IMR-90 (cell line): ENCODE measurements around the gene CDRT4. TPM values are rescaled to one million over a fixed set of nuclear protein-coding genes. Genes with fewer than 3 reads are reported as not detected.

Experiments
- ATAC-seq: fragments of 200-7000 bp; cut with Tn5 transposase; 2 replicates; pipeline ENCODE4 v1.9.1; 2020; ENCODE audit warnings: low read depth, mild to moderate bottlenecking, moderate library complexity
- BruUV-seq: library from RNA; stranded (reverse); fragments of 400-500 nt; replicated peaks from 2 replicates; lab custom pipeline; 2021; lab: Mats Ljungman, UMichigan
- CTCF ChIA-PET: fragments of 300-600 bp; formaldehyde crosslinking; extraction: SDS; loops from one replicate; lab custom pipeline; 2021; ENCODE audit warnings: antibody characterized with exemption; lab: Yijun Ruan, JAX
- POLR2A ChIA-PET: fragments of 300-600 bp; sonication (Branson Sonifier 250); formaldehyde crosslinking; loops from one replicate; lab custom pipeline; 2022; ENCODE audit warnings: antibody characterized with exemption; ENCODE audit not compliant: unreplicated experiment; lab: Charles Lee
- DNase-seq: peaks from one replicate; pipeline ENCODE4 v3.0.0; 2013
- H2AFZ ChIP-seq: replicated peaks from 2 replicates; pipeline ENCODE3; 2013; ENCODE audit warnings: low read length, mild to moderate bottlenecking; ENCODE audit not compliant: poor library complexity
- H2AK5ac ChIP-seq: 2 replicates; pipeline ENCODE4 v1.6.1; 2013; ENCODE audit warnings: low read depth, low read length, inconsistent platforms
- H2AK9ac ChIP-seq: replicated peaks from 2 replicates; pipeline ENCODE3; 2013; ENCODE audit warnings: mild to moderate bottlenecking, low read depth, low read length, moderate library complexity; ENCODE audit not compliant: poor library complexity
- H2BK120ac ChIP-seq: 2 replicates; pipeline ENCODE4 v1.6.1; 2013; ENCODE audit warnings: low read depth, low read length, inconsistent platforms
- H2BK15ac ChIP-seq: 3 replicates; pipeline ENCODE4 v1.6.1; 2013; ENCODE audit warnings: low read depth, low read length, inconsistent platforms
- H2BK20ac ChIP-seq: 2 replicates; pipeline ENCODE4 v1.6.1; 2013; ENCODE audit warnings: low read depth, mild to moderate bottlenecking, inconsistent platforms, low read length, moderate library complexity
- H2BK5ac ChIP-seq: 2 replicates; pipeline ENCODE4 v1.6.1; 2013; ENCODE audit warnings: mild to moderate bottlenecking, low read depth, low read length, inconsistent platforms; ENCODE audit not compliant: poor library complexity, severe bottlenecking
- H3K14ac ChIP-seq: replicated peaks from 2 replicates; pipeline ENCODE4 v1.6.1; 2013; ENCODE audit warnings: low read depth, low read length, inconsistent platforms
- H3K18ac ChIP-seq: 2 replicates; pipeline ENCODE4 v1.6.1; 2013; ENCODE audit warnings: low read depth, low read length, control low read depth
- H3K23ac ChIP-seq: 2 replicates; pipeline ENCODE4 v1.6.1; 2013; ENCODE audit warnings: low read depth, low read length, inconsistent platforms
- H3K27ac ChIP-seq: 2 replicates; pipeline ENCODE4 v1.5.1; 2013; ENCODE audit warnings: mild to moderate bottlenecking, control low read depth, low read length; ENCODE audit not compliant: insufficient read depth
- H3K27me3 ChIP-seq: 2 replicates; pipeline ENCODE4 v1.6.1; 2013; ENCODE audit warnings: low read length; ENCODE audit not compliant: control insufficient read depth, insufficient read depth
- H3K36me3 ChIP-seq: 2 replicates; pipeline ENCODE4 v1.6.1; 2013; ENCODE audit warnings: low read length, mixed read lengths; ENCODE audit not compliant: control insufficient read depth, insufficient read depth
- H3K4ac ChIP-seq: 2 replicates; pipeline ENCODE4 v1.6.1; 2013; ENCODE audit warnings: low read depth, low read length, inconsistent platforms
- H3K4me1 ChIP-seq: 2 replicates; pipeline ENCODE4 v1.6.1; 2013; ENCODE audit warnings: low read length, mixed read lengths; ENCODE audit not compliant: control insufficient read depth, insufficient read depth
- H3K4me2 ChIP-seq: 2 replicates; pipeline ENCODE4 v1.6.1; 2013; ENCODE audit warnings: low read depth, mild to moderate bottlenecking, control low read depth, low read length, moderate library complexity
- H3K4me3 ChIP-seq: 2 replicates; pipeline ENCODE4 v1.5.1; 2013; ENCODE audit warnings: low read depth, mild to moderate bottlenecking, control low read depth, low read length, moderate library complexity; ENCODE audit not compliant: insufficient read depth
- H3K56ac ChIP-seq: 2 replicates; pipeline ENCODE4 v1.6.1; 2013; ENCODE audit warnings: low read length, inconsistent platforms; ENCODE audit not compliant: insufficient read depth; ENCODE audit errors: extremely low read depth
- H3K79me1 ChIP-seq, 2 experiments: 2 replicates each; pipeline ENCODE4 v1.6.1; 2013; ENCODE audit warnings: low read length in 2 of 2, inconsistent platforms in 1 of 2, low read depth in 1 of 2
- H3K9ac ChIP-seq: 2 replicates; pipeline ENCODE4 v1.6.1; 2013; ENCODE audit warnings: low read depth, low read length, control low read depth
- H3K9me1 ChIP-seq: 2 replicates; pipeline ENCODE4 v1.6.1; 2013; ENCODE audit warnings: low read length, inconsistent platforms; ENCODE audit not compliant: insufficient read depth
- H3K9me3 ChIP-seq: 2 replicates; pipeline ENCODE4 v1.6.1; 2013; ENCODE audit warnings: low read length; ENCODE audit not compliant: control insufficient read depth, insufficient read depth
- H4K20me1 ChIP-seq: 2 replicates; pipeline ENCODE4 v1.6.1; 2013; ENCODE audit warnings: low read length, inconsistent platforms; ENCODE audit not compliant: insufficient read depth
- H4K5ac ChIP-seq: 2 replicates; pipeline ENCODE4 v1.6.1; 2013; ENCODE audit warnings: mild to moderate bottlenecking, low read depth, low read length, control low read depth
- H4K8ac ChIP-seq, 2 experiments: 2 replicates each; pipeline ENCODE4 v1.6.1; 2013; ENCODE audit warnings: low read depth in 2 of 2, low read length in 2 of 2, control low read depth in 1 of 2, inconsistent platforms in 1 of 2
- H4K91ac ChIP-seq: 2 replicates; pipeline ENCODE4 v1.6.1; 2013; ENCODE audit warnings: low read depth, low read length, inconsistent platforms; ENCODE audit not compliant: insufficient read depth
- CEBPB ChIP-seq: IDR thresholded peaks from 2 replicates; pipeline ENCODE4 v1.6.1; 2012; ENCODE audit warnings: low read depth, low read length, improper control_type of control experiment
- CHD1 ChIP-seq: IDR thresholded peaks from 2 replicates; pipeline ENCODE4 v1.6.1; 2012; ENCODE audit warnings: low read depth, low read length, improper control_type of control experiment
- CTCF ChIP-seq: conservative IDR thresholded peaks from 2 replicates; pipeline ENCODE4 v1.5.1; 2012; ENCODE audit warnings: mild to moderate bottlenecking, low read depth, low read length, improper control_type of control experiment
- ELK1 ChIP-seq: fragments of 150-350 bp; IDR thresholded peaks from 2 replicates; pipeline ENCODE4 v1.6.1; 2016; ENCODE audit warnings: low read depth, mild to moderate bottlenecking, low read length, moderate library complexity, borderline replicate concordance
- FOS ChIP-seq: fragments of 150-350 bp; IDR thresholded peaks from 2 replicates; pipeline ENCODE4 v1.6.1; 2016; ENCODE audit warnings: low read depth, low read length
- MAFK ChIP-seq: IDR thresholded peaks from 2 replicates; pipeline ENCODE4 v1.6.1; 2012; ENCODE audit warnings: low read depth, low read length, improper control_type of control experiment
- MAZ ChIP-seq: IDR thresholded peaks from 2 replicates; pipeline ENCODE4 v1.6.1; 2012; ENCODE audit warnings: low read depth, mild to moderate bottlenecking, low read length, improper control_type of control experiment, moderate library complexity, borderline replicate concordance
- MXI1 ChIP-seq: IDR thresholded peaks from 2 replicates; pipeline ENCODE4 v1.6.1; 2012; ENCODE audit warnings: low read depth, mild to moderate bottlenecking, low read length, moderate library complexity, borderline replicate concordance
- NFE2L2 ChIP-seq: fragments of 150-350 bp; IDR thresholded peaks from 2 replicates; pipeline ENCODE4 v1.6.1; 2016; ENCODE audit warnings: low read depth, mild to moderate bottlenecking, low read length
- POLR2A ChIP-seq: IDR thresholded peaks from 2 replicates; pipeline ENCODE4 v1.6.1; 2012; ENCODE audit warnings: mild to moderate bottlenecking, low read depth, low read length
- RAD21 ChIP-seq: IDR thresholded peaks from 2 replicates; pipeline ENCODE4 v1.6.1; 2012; ENCODE audit warnings: low read length, improper control_type of control experiment
- RCOR1 ChIP-seq: IDR thresholded peaks from 2 replicates; pipeline ENCODE4 v1.6.1; 2012; ENCODE audit warnings: mild to moderate bottlenecking, low read length, improper control_type of control experiment; ENCODE audit not compliant: insufficient replicate concordance
- RFX5 ChIP-seq: IDR thresholded peaks from 2 replicates; pipeline ENCODE4 v1.8.0; 2012; ENCODE audit warnings: low read depth, mild to moderate bottlenecking, low read length, moderate library complexity
- SMC3 ChIP-seq: fragments of 150-350 bp; IDR thresholded peaks from 2 replicates; pipeline ENCODE4 v1.6.1; 2016; ENCODE audit warnings: low read depth, mild to moderate bottlenecking, antibody characterized with exemption, low read length, moderate library complexity
- WGBS, 2 experiments: methylation state at CpG; one replicate each; pipeline versions ENCODE4 v1.1.5 to v1.1.7; 2013; ENCODE audit warnings: missing lambda C conversion rate in 2 of 2; ENCODE audit not compliant: insufficient read length in 1 of 2; ENCODE audit errors: extremely low coverage in 2 of 2; 5-methylcytosine and 5-hydroxymethylcytosine counted together
- dilution Hi-C: fragments of 300-500 bp; cut with HindIII; formaldehyde crosslinking; loops from one replicate; pipeline ENCODE4 v1.14.3; 2018; ENCODE audit warnings: low sequenced_read_pairs; ENCODE audit not compliant: unreplicated experiment
- in situ Hi-C: fragments of 300-500 bp; cut with MboI; formaldehyde crosslinking; loops from 3 replicates; pipeline ENCODE4 v1.14.3; 2019; ENCODE audit warnings: low sequenced_read_pairs, inconsistent platforms, mixed read lengths
- intact Hi-C: fragments of 100-400 bp; cut with micrococcal nuclease; formaldehyde crosslinking; loops from 2 replicates; pipeline ENCODE4 v1.10.0; 2022
- polyA plus RNA-seq, 3 experiments: library from polyadenylated mRNA; depleted of rRNA; stranded (reverse); fragments of >200 nt; gene quantifications; 2 replicates each; pipeline ENCODE4 v1.2.3, GENCODE V29; 2012; ENCODE audit warnings: low replicate concordance in 1 of 3
- total RNA-seq: library from RNA; depleted of rRNA; stranded (reverse); fragments of >200 nt; gene quantifications from 2 replicates; pipeline ENCODE4 v1.2.3, GENCODE V29; 2012
- TF ChIP-seq, protein P1 (sequence below): fragments of 150-350 bp; IDR thresholded peaks from 2 replicates; pipeline ENCODE4 v1.6.1; 2017; ENCODE audit warnings: mild to moderate bottlenecking, antibody characterized with exemption, low read length, low read depth

Gene CDRT4
- total and polyA plus RNA-seq, 2 of the 4 experiments (the other 2 are of a cell fraction), result 0.90 to 3.7 TPM

DNA sequence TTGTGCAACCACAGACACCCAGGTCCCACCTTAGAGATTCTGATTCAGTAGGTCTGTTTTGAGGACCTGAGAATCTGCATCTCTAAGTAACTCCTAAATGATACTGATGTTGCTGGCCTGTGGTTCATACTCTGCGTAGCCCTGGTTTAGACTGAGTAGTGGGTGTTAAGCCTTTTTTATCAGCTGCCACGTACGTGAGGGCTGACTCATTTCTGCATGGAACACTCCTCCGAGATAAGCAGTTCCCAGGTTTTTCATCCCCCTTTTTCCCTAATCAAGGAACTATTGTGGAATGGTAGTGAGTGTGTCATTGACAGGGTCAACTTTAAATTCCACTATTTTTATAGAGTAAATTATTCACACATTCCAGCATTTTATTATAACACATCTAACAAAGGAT, 26.1 kb downstream of the CDRT4 start:
- no peak overlapping the region for H2AK5ac ChIP-seq
- no peak overlapping the region for H2BK5ac ChIP-seq
- H4K91ac ChIP-seq, result no peak overlapping the region
- H2BK120ac ChIP-seq, result no peak overlapping the region
- H2AK9ac ChIP-seq, result no peak overlapping the region
- H3K4me3 ChIP-seq, result no peak overlapping the region
- intact Hi-C loops, result no loop called here
- WGBS, 2 experiments, result no CpG with 5 or more reads among the region's 4 CpGs
- H3K9me1 ChIP-seq, result peaks cover under 1% of the 10 kb centered on the region
- H3K18ac ChIP-seq, result no peak overlapping the region
- no peak overlapping the region for H3K4ac ChIP-seq
- no peak overlapping the region for H3K4me2 ChIP-seq
- in situ Hi-C loops, result no loop called here
- H4K20me1 ChIP-seq, result no peaks in the 10 kb centered on the region
- H2BK15ac ChIP-seq, result no peak overlapping the region
- no peak for TF ChIP-seq MXI1
- TF ChIP-seq MAZ, result no peak
- TF ChIP-seq SMC3, result no peak
- TF ChIP-seq ELK1, result no peak
- TF ChIP-seq, protein P1, sequence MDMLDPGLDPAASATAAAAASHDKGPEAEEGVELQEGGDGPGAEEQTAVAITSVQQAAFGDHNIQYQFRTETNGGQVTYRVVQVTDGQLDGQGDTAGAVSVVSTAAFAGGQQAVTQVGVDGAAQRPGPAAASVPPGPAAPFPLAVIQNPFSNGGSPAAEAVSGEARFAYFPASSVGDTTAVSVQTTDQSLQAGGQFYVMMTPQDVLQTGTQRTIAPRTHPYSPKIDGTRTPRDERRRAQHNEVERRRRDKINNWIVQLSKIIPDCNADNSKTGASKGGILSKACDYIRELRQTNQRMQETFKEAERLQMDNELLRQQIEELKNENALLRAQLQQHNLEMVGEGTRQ, result no peak
- no peak for TF ChIP-seq RFX5
- no peak for TF ChIP-seq RCOR1
- TF ChIP-seq CEBPB, result no peak
- TF ChIP-seq POLR2A, result no peak
- TF ChIP-seq RAD21, result no peak
- TF ChIP-seq CHD1, result no peak
- no peak for TF ChIP-seq CTCF
- TF ChIP-seq MAFK, result no peak
- no peak for TF ChIP-seq FOS
- no peak for TF ChIP-seq NFE2L2
- H4K8ac ChIP-seq, result no peak overlapping the region
- H2AFZ ChIP-seq, result no peak overlapping the region
- no peaks in the 10 kb centered on the region for H3K9me3 ChIP-seq
- BruUV-seq, result no TSS peak
- no peak overlapping the region for H3K27ac ChIP-seq
- peak; percentile 50 for DNase-seq
- CTCF ChIA-PET, result no interaction called here
- POLR2A ChIA-PET, result no interaction called here
- H3K27me3 ChIP-seq, result no peaks in the 10 kb centered on the region
- no peak overlapping the region for H2BK20ac ChIP-seq
- dilution Hi-C loops, result no loop called here
- no peak overlapping the region for H3K56ac ChIP-seq
- no peak overlapping the region for H3K23ac ChIP-seq
- ATAC-seq, result no peak
- H3K36me3 ChIP-seq, result peaks cover 3% of the 10 kb centered on the region; the same call in 1 of the 2 replicates
- no peaks in the 10 kb centered on the region for H3K79me1 ChIP-seq
- peaks cover 7% of the 10 kb centered on the region; the same call in 1 of the 2 replicates for H3K4me1 ChIP-seq
- no peak overlapping the region for H3K14ac ChIP-seq
- H3K9ac ChIP-seq, result no peak overlapping the region
- no peak overlapping the region for H4K5ac ChIP-seq
